Activated CD8-positive, alpha-beta memory T cell treated with anti-CD3 and anti-CD28 coated beads for 4 hours (primary cell): Measurements from ENCODE around the gene ANKS6.

Experiments used
- DNase-seq, 2 donors: peaks; one replicate each; pipeline ENCODE4 v3.0.0-alpha.2; 2020; ENCODE audit warnings: low read depth in 2 of 2

ANKS6 gene

DNA sequence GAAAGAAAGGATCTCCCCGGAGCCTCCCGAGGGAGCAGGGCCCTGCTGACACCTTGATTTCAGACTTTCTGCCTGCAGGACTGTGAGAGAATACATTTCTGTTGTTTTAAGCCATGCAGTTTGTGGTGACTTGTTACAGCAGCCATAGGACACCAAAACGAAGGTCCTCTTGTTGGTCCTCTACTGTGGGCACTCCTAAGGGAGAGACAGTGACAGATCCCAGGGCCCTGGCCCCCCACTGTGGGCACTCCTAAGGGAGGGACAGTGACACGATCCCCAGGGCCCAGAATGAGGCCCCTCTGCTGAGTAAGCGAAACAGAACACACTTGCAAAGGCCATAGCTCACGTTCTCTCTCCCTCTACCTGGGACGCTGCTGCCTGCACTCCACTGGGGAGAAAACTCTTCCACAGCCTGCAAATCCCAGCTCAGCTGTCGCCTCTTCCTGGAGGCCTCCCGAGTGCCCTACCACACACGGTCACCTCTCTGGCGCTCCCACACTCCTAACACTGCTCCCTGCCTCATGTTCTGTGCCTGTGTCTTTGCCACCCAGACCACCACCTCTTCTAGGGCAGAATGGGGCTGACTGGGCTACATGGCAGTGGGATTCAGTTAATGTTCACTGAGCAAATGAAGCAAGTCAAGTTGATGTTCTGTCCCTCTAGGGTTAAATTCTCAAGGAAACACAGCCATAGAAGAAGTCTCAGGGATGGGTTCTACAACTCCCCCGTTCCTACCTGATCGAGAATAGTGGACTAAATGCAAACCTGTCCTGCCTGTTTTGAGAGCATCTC, 23.8 kb downstream of the ANKS6 start:
- DNase-seq: no peak

DNA sequence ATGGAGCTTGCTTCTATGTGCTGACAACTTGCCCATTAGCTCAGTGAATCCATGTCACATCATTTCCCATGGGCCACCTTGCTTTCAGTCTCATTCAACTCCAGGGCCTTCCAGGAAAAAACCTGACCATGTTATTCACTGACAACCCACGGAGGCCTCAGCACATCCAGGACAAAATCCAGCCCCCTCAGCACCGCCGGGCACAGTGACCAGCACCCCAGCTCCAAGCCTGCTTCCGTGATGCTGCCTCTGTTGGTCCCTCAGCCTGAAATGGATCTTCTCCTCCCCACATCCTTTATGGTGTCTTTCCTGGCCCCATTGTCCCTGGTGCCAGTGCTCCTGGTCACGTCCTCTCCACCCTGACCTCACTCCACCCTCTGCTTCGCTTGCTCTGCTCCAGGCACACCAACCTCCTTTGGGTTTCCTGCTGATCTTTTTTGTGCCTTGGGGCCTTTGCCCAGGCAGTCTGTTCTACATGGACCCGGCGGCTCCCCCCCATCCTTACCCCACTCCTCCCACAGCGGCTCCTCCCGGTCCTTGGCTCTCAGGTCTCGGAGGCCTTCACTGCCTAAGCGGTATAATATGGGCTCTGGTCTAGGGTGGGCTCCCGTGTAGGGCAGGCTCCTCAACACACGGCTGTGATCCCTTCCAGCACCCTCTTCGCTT, 25.0 kb downstream of the ANKS6 start:
- no peak for DNase-seq

DNA sequence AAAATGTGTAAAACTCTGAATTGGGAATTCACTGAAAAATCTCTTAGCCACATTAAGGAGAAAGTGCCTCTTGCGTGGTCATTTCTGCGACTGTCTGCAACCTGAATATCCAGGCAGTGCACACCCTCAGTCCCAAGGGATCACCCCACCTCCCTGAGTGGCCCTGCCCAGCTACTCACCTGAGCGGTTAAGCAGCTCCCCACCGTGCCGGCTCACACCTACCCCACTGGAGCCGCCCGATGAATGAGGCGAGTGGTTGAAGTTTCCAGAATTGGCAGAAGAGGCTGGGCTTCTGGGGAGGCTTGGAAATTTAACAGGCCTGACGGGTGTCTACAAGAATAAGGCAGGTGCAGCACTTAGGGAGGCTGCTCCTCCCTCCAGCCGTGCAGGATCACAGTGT, 25.6 kb downstream of the ANKS6 start:
- DNase-seq: no peak

DNA sequence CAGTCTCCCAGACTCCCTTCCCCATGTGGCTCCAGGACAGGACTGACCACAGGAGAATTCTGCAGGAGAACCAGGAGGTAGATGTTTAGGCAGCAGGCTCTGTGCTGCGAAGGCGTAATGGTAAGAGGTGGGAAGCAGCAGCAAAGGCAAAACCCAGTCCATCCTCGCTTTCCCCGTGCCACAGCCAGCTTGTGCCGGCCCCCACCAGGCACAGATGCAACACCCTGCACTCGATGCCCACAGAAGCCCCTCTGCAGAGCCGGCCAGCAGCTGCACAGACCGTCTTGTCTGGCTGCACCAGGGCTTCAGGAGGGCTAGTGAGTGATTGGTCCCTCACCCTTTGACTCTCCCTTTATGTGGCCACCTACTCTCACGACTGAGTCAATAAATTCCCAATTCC, 28.0 kb downstream of the ANKS6 start:
- DNase-seq: no peak

DNA sequence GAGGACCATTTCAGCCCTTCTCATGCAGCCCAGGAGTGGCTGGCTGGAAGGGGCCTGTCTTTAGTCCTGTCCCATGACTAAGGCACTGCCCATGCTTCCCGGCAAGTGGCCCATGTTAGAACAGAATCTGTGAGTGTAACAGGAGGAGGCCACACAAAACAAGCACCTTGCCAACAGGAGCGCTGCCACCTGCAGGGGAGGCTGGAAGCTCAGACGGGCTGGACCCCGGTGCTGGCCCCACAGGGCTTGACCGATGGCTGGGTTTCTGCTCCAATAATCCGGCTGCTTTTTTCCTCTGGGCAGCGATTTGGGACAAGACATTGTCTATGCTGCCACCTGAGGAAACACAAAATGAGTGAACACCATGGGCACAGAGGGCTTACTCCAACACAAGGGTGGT, 28.4 kb downstream of the ANKS6 start:
- no peak for DNase-seq

DNA sequence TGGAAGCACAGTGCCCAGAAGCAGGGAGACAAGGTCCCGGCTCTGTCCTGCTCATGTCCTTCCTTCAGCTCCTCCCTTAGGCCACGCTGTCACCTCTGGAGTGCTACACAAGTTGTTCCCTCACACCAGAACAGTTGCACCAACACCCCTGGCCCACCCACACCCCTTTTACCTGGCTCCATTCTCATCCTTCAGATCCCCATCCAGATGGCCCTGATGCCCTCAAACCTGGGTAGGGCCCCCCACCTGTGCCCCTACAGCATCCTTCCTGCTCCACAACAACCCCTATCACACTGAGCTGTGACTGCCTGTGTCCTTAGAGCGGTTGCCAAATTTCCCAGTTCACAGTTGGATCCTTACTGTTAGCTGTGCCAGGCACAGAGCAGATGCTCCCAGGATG, 29.2 kb downstream of the ANKS6 start:
- no peak for DNase-seq

DNA sequence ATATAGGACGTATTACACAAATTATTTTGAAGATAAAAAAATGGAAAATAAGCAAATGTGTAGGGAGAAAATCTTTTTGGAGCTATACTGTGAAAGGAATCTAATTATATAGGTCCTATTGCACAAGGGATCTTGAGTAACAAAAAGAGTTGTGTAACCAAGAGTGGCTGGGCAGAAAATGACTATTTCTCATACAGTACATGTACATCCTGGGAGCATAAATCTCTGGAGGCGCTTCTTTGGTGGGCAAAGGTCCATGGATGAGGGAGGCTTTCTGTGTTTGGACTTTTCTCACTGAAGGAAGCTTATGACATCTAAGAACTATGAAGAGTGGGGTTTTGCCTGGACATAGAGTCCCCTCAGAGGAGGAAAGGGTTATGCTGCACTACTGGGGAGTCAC, 29.8 kb downstream of the ANKS6 start:
- no peak for DNase-seq

DNA sequence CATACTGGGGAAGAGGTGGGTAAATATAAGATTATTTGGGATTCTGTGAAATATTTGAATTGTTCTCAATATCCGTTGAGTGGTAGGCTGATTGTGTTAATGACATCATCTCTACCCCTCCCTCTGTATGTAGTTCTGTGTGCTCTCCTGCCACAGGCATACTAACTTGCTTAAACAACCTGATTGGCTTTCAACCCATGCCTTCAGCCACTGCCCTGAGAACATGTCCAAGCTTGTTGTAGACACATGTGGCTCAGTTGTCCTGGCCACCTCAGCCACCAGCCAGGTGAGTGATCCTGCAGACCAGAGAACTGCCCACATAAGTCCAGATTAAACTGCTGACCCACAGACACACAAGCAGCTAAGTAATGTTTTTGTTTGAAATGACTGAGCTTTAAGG, 31.1 kb downstream of the ANKS6 start:
- no peak for DNase-seq

GRCh38 chr9:98763986-98764745, 32.2 kb downstream of the ANKS6 start:
- DNase-seq: no peak

- DNase-seq: no peak
These were observed 36.1 kb downstream of the ANKS6 start for GRCh38 chr9:98760231-98760630.

DNA sequence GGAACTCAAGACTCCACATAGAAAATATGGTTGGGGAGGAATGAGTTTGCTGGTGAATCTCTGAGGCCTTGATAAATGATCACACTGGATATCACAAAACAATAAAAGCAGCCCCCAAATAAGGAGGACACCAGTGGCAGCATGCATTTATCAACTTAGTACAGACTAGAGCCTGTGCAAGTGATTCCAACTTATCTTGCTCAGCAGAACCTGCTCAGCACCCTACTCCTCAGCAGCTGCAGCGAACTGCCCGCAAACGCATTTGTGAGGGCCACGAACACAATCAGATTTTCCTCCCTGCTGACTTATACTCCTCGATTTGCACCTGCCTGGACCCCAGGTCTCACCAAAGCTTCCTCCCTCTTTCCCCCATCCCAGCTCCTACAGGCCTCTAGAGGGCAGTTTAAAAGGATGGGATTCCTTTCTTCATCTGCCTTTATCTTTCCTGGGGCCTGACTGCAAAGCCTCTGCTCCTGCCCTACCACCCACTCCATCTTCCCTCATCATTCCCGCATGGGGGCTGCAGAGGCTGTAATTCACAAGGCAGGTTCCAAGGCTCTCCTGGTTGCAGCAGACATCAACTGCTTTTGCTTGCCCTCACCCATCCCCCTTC, 41.2 kb downstream of the ANKS6 start:
- DNase-seq: no peak

DNA sequence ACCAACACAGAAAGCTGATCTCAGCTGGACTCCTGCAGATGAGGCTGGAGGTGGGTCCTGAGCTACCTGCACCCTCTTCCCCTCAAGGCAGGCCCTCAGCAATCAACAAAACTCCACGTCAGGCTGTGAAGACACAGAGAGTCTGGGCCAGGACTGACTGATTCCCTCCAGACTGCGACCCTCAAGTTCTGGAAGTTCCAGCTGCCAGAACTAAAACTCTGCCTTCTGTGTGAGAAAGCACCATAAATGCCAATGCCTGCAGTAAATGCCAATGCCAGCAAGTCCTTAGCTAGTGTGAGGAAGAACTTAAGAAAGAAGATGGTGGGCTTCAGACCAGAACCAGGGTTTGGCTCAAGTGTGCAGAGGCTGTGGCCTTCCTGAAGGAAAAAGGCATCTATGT, 45.1 kb downstream of the ANKS6 start:
- no peak for DNase-seq

DNA sequence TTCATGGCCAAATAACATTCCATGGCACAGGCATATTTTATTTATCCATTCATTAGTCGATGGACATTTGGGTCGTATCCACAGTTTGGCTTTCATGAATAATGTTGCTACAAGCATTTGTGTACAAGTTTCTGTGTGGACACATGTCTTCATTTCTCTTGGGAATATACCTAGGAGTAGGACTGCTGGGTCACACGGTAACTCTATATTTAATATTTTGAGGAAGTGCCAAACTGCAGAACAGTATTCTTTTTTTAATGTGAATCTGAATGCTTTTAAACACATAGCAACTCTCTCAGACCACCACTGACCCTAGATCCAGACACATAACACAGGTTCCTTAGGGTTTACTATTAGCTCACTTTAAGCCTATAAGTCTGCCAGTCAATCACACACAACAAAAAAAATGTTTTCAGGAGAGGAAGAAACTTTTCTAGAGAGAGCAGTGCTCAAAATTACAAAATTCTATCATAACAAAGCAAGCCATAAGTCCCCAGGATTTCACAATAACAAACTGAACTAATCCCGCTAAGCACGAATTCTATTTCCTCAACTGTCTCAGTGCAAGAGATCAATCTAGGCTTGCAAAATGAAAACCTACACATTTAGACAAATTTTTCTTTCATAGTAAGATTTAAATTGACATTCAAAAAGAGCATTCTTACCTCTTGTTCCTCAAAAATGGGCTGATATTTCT, 45.8 kb downstream of the ANKS6 start:
- no peak for DNase-seq

- no peak for DNase-seq
These were observed 48.9 kb downstream of the ANKS6 start for GRCh38 chr9:98747476-98747875.

GRCh38 chr9:98745470-98745869, 50.9 kb downstream of the ANKS6 start:
- no peak for DNase-seq

DNA sequence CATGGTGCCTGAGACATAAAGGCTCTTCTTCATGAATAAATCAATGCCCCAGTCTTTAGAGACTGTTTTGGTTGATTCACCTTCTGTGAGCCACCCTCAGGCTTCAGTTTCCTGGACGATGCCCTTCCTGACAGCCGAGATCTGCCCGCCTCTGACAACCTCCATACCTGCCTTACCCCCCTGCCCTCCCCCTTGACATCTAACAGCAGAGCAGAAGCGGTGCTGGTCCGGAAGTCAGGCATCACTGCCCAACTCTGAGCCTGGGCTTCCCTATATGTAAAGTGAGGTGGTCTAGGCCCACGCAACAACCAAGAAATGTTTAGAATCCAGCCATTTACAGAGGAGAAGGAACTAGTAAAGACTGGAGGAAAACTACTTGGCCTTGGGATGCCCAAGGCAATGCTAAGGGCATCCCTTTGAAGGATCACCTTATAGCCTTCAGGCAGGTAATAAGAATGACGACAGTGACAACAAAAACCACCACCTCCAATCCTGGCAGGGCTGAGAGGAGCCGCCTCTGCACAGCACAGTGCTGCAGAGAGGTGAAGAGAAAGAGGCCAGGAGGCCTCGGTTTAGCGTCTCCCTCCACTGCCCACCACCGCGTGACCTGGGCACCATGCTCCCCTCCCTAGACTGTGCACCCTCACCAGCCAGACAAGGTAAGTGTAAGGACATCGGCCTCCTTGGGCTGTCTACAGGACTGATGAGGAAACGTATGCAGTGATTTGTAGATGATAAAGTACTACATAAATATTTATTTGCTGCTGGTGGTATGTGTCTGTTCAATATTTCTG, 52.3 kb downstream of the ANKS6 start:
- DNase-seq: no peak

DNA sequence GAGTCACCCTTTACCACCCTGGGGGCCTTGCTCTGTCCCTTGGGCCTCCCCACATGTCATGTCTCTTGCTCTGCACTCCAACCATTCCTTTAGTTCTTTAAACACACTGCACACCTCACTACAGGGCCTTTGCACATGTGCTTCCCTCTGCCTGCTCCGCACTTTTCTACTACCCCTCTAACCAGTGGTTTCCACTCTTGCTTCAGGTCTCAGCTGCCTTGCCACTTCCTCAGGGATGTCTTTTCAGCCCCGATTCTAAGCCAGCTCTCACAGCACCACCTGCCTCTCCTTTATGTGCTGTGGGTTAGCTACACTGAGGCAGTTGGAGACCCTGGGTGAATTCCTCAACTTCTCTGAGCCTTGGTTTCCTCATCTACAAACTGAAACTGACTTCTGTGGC, 53.0 kb downstream of the ANKS6 start:
- no peak for DNase-seq

DNA sequence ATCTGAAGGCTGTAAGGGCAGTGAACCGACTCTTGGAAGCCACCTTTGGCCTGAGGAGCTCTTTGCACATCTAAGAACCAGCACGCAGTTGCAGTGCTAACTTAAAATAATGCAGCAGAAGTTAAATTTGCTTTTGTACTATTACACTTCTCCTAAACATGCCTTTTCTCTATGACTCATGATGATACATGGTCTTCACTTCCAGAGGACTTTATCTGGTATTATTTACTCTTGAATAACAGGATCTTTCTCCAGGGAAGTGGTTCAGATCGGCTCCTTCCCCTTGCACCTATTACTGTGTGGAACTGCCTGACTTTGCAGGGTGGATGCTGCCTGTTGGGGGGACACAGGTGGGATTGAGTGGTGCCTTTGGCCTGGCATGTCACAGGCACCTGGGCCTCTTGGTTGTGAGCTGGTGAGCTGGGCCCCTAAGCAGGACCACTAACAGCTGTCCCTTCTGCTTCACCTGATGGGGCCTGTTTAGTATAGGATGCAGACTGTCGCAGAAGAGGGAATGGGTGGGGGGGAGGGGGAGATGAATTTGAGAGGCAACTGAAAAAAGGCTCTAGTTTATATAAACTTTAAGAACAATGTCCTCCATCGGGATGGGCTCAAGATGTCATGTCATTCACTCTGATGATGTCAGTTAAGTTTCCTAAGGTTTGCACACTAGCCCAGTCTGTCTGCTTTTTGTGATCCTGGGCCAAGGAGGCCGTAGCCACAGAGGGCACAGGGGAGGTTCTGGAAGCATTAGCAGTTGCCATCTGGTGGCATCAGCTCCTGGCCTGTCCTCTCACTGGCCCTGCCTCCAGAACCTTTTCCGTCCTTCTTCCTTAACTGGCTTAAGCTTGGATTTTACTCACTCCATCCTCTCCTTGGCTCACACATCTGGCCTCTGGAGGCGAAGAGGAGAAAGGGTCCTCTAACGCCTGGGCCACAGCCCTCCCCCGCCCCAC, 53.8 kb downstream of the ANKS6 start:
- DNase-seq: no peak

DNA sequence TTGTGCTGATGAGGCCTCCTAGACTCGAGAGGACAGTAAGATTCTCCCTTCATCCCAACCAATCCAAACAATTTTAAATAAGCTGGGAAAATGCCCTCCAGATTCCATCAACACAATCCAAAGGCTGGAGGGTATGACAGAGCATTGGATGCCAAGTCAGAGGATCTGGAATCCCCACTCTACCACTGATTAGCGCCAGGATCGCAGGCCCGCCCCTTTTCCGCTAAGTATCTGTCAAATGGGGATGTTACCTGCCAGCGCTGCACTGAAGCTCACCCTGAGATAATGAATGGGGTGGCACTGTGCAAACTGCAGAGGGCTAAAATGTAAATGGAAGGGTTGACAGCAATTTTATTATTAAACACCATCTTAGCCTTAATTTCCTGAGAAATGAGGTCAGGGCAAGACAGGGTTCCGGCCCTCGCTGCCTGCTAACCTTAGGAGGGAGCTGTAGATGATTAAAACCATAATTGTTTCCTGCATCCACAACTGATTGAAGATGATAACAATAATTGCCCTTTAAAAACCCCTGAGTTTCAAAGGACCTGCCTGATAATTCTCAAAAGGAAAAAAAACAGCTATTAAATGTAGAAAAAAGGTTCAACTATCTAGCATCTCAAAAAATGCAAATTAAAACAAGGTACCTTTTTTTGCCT, 56.0 kb downstream of the ANKS6 start:
- no peak for DNase-seq
